ENCODE results near the gene KPTN.

The KPTN gene

GRCh38 chr19:47483800-47484690 lies at the start of gene KPTN:
Gene KPTN (minus strand): TSS chr19:47484219. CDS start chr19:47484160, 59 bp downstream.
- peak within 1 kb of the TSS; percentile 67 for H3K4me3 ChIP-seq (ENCODE audit: low read length)
- peak; percentile 56 for DNase-seq (ENCODE audit: low read depth)
- peak; percentile 93 for TF ChIP-seq CTCF (conservative IDR thresholded peaks at IDR 0.05; ENCODE audit: low read depth, low read length)

- H3K4me3 ChIP-seq (ENCODE audit: low read length): no peak overlapping the region
- DNase-seq (ENCODE audit: low read depth): no peak
- no peak for TF ChIP-seq CTCF (conservative IDR thresholded peaks at IDR 0.05; ENCODE audit: low read depth, low read length)
These were observed 47.8 kb upstream of the KPTN start for GRCh38 chr19:47531640-47532387.

- no peak overlapping the region for H3K4me3 ChIP-seq (ENCODE audit: low read length)
- no peak for TF ChIP-seq CTCF (conservative IDR thresholded peaks at IDR 0.05; ENCODE audit: low read depth, low read length)
- DNase-seq (ENCODE audit: low read depth): no peak
These were observed 45.2 kb upstream of the KPTN start for GRCh38 chr19:47529018-47529742.

- no peak overlapping the region for H3K4me3 ChIP-seq (ENCODE audit: low read length)
- no peak for DNase-seq (ENCODE audit: low read depth)
- no peak for TF ChIP-seq CTCF (conservative IDR thresholded peaks at IDR 0.05; ENCODE audit: low read depth, low read length)
These were observed 42.8 kb upstream of the KPTN start for GRCh38 chr19:47526798-47527197.

GRCh38 chr19:47523473-47523872 lies 39.5 kb upstream of the KPTN start:
- H3K4me3 ChIP-seq (ENCODE audit: low read length): no peak overlapping the region
- no peak for DNase-seq (ENCODE audit: low read depth)
- TF ChIP-seq CTCF (conservative IDR thresholded peaks at IDR 0.05; ENCODE audit: low read depth, low read length): no peak

GRCh38 chr19:47521473-47522180 lies 37.6 kb upstream of the KPTN start:
- H3K4me3 ChIP-seq (ENCODE audit: low read length): no peak overlapping the region
- no peak for TF ChIP-seq CTCF (conservative IDR thresholded peaks at IDR 0.05; ENCODE audit: low read depth, low read length)

More at GRCh38 chr19:47521473-47522180, 37.6 kb upstream of the KPTN start:
- no peak for DNase-seq (ENCODE audit: low read depth)
